Astrocyte of the cerebellum (primary cell): ENCODE data around the gene BAIAP2L2.
A peak's percentile ranks its signal among the peaks of the same experiment; 100 is the strongest.
"Not testable (repeated sequence)": the region's sequence is repeated elsewhere in the genome, so short reads cannot be mapped to it uniquely, and the experiment has no call there.

ENCODE experiments used
- DNase-seq: peaks from one replicate; pipeline ENCODE4 v3.0.0-alpha.2; 2011; ENCODE audit warnings: low read depth
- H3K4me3 ChIP-seq: 2 replicates; pipeline ENCODE4 v1.5.1; 2011; ENCODE audit warnings: mild to moderate bottlenecking, low read depth, low read length, moderate library complexity
- CTCF ChIP-seq: IDR thresholded peaks from 2 replicates; pipeline ENCODE4 v1.5.1; 2012; ENCODE audit warnings: low read length, low read depth, moderate library complexity, mild to moderate bottlenecking; ENCODE audit errors: missing control alignments
- in situ Hi-C: cut with HindIII; loops from 2 replicates; pipeline ENCODE4 v1.10.0; 2017; ENCODE audit warnings: low sequenced_read_pairs

The BAIAP2L2 gene

GRCh38 chr22:38110008-38110862, at the start of gene BAIAP2L2:
BAIAP2L2 (minus strand) TSS chr22:38110684; CDS start chr22:38110525, 159 bp downstream.
- H3K4me3 ChIP-seq: no peak within 1 kb of the TSS
- no peak for TF ChIP-seq CTCF
- no peak for DNase-seq
- in situ Hi-C loops: no loop called here

GRCh38 chr22:38155703-38156102, 45.2 kb upstream of the BAIAP2L2 start:
- no peak overlapping the region for H3K4me3 ChIP-seq
- DNase-seq: no peak
- TF ChIP-seq CTCF: no peak
- in situ Hi-C loops: no loop called here

- in situ Hi-C loops: not testable (repeated sequence)
Measured at GRCh38 chr22:38154563-38154915, 44.1 kb upstream of the BAIAP2L2 start.

GRCh38 chr22:38153821-38154562, 43.5 kb upstream of the BAIAP2L2 start:
- H3K4me3 ChIP-seq: no peak overlapping the region
- peak; percentile 16 for TF ChIP-seq CTCF
- in situ Hi-C loops: no loop called here
- no peak for DNase-seq

More at GRCh38 chr22:38154563-38154915, 44.1 kb upstream of the BAIAP2L2 start:
- DNase-seq, H3K4me3 ChIP-seq: not testable (repeated sequence)

- in situ Hi-C loops: no loop called here
- TF ChIP-seq CTCF: no peak
- no peak for DNase-seq
- H3K4me3 ChIP-seq: no peak overlapping the region
Measured at GRCh38 chr22:38151126-38151500, 40.6 kb upstream of the BAIAP2L2 start.

GRCh38 chr22:38148245-38148644, 37.8 kb upstream of the BAIAP2L2 start:
- TF ChIP-seq CTCF: no peak
- DNase-seq: peak; percentile 87
- in situ Hi-C loops: no loop called here
- H3K4me3 ChIP-seq: no peak overlapping the region

GRCh38 chr22:38146166-38146565, 35.7 kb upstream of the BAIAP2L2 start:
- H3K4me3 ChIP-seq, DNase-seq, in situ Hi-C loops: not testable (repeated sequence)
